LHCN-M2 (cell line): ENCODE data around the gene PBOV1. TPM values are rescaled to one million over a fixed set of nuclear protein-coding genes. Genes with fewer than 3 reads are reported as not detected.
"Not testable (repeated sequence)": the region's sequence is repeated elsewhere in the genome, so short reads cannot be mapped to it uniquely, and the experiment has no call there.

ENCODE experiments used
- DNase-seq: peaks from one replicate; pipeline ENCODE4 v3.0.0-alpha.2; 2012; ENCODE audit warnings: low read depth
- total RNA-seq: library from RNA; depleted of rRNA; stranded (reverse); fragments of >200 nt; gene quantifications from 2 replicates; pipeline ENCODE4 v1.2.3, GENCODE V29; 2014

Gene PBOV1
- total RNA-seq, 1 experiment from 2014 or later, result not detected

DNA sequence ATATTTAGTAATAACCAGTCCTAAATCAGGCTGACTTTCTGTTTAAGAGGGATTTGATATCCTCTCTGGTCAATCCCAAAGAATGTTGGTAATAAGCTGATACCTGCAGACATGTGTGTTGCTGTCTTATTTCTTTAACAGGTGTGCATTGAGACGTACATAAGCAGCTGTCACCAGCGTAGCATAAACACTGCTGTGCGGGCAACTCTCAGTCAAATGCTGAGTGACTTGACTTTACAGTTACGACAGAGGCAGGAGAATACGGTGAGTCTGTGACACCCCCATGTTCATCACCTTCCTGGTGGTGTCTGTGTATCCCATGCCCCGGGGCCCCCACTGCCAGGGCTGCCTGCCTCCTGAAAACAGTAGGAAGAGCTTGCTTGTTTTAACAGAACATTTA, 20.1 kb upstream of the PBOV1 start:
- DNase-seq, result no peak

- no peak for DNase-seq
These were observed 19.2 kb upstream of the PBOV1 start for GRCh38 chr6:138237463-138237862.

DNA sequence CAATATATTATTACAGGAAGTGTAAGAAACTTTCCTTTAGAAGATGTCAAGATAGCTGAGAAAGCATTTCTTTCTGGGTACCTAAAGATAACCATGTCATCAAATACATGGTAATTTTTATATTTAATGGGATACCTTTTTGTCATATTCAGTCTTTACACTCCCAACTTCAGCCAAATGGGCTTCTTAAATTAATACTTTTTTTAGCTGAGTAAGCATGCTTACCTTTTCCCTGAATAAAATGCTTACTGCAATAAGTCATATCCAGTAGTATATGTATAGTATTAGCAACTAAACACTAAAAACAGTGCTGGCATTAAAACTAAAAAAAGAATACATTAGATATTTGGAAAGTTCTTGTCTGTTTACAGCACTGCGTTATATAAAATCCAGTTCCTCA, 17.4 kb upstream of the PBOV1 start:
- DNase-seq, result no peak

DNA sequence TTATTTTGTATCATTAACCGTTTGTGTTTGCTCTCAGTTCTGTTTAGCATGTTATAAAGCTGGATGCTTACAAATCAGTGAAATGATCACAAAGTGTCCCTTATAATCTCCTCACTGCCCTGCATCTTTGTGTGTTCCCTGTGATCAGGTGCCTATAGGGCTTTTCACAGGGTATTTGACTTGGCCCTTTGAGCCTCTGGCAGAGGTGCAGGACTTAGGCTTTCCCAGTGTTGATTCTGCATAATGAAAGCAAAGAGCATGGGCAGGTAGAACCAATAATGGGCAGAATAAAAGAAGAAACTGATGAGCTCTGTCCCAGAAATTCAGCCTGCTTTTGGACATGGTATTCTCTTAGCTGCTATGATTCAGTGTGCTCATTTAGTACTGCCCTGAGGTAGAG, 16.9 kb upstream of the PBOV1 start:
- DNase-seq, result no peak

DNA sequence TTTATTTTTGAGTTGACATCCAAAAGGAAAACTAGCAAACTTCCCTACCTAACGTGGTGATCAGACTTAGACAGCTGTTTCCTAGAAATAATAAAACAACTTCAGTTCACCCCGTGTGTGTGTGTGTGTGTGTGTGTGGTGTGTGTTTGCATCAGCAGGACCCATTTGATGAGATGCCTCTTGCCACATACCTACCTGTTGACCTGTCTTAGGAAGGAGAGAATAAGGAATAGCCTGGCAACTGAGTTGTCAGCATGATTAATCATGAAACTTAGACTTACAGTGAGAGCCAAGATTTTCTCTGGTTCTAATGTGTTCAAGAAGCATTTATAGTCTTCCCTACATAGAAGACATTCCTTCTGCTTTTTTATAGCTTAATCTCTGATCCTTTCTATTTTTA, 16.1 kb upstream of the PBOV1 start:
- DNase-seq, result no peak

DNA sequence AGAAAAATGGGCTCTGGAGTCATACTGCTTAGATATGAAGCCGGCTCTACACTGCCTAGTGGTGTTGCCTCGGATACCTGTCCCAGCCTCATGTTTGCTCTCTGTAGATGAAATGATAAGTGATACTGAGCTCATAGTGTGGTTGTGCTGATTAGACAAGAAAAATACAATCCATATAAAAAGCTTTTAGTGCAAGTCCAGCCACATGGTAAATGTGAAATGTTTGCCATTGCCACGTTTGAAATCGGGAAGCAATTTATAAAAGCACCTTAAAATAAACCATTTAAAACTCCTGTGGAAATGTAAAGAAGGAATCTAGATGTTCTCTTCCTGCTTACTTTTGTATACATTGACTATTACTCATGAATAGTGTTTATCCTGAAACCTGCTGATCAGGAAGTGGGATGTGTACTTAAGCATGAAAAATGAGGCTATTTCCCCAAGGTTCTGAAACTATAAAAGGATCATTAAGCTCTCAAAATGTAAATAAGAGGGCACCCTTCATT, 13.1 kb upstream of the PBOV1 start:
- no peak for DNase-seq

- DNase-seq, result no peak
These were observed 12.6 kb upstream of the PBOV1 start for GRCh38 chr6:138230759-138231380.

DNA sequence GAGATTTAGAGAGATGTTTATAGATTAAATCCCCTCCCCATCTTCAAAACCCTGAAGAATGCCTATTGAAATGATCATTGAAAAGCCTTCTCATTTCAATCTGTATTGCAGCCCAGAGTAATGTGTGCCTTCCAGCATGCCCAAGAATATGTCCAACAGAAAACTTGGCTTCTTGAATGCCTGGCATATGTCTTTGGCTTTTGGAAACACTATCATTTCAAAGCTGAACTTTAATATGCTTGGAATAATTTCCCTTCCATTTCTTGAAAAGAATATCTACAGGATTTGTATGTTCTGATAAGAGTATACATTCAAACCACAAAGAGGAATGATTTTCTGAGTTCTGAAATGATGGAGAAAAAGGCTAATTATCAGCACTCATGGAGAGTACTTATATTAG, 11.9 kb upstream of the PBOV1 start:
- DNase-seq, result no peak

DNA sequence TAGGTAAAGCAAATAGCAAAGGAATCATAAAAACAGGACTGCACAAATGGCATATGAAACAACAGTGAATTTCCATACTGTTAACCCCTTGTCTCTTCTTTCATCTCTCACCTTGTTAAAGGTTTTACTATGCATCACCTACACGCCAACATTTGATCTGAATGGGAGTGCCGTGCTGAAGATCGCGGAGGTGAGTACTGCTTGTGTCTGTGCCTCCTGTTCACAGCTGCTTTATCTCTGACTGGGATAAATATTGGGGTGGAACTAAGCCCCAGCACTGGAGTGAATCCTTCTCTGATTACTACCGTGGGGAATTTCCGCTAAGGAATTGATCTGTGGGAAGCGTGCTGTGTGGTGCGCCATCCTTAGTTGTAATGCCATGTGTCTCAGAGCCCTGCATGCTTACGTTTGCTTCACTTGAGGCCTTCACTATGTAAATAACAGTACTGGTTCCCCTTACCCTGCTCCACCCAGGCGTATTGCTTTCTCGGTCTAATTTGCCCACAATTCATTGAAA, 11.4 kb upstream of the PBOV1 start:
- DNase-seq, result no peak

DNA sequence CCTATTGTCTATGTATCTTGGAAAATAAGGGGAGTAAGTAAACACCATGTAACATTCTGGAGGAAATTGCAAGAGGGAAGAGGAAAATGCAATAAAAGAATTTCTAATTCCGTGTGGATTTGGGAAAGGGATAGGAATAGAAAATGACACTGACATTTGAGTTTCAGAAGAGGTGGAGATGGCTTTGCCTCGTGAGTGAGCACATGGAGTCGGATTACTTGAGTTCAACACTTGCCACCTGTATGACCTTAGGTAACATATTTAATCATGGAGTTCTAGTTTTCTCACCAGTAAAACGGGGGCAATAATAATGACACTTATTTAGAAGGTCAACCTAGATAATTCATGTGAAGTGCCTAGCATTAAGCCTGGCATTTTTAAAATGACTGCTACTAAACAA, 10.8 kb upstream of the PBOV1 start:
- no peak for DNase-seq

DNA sequence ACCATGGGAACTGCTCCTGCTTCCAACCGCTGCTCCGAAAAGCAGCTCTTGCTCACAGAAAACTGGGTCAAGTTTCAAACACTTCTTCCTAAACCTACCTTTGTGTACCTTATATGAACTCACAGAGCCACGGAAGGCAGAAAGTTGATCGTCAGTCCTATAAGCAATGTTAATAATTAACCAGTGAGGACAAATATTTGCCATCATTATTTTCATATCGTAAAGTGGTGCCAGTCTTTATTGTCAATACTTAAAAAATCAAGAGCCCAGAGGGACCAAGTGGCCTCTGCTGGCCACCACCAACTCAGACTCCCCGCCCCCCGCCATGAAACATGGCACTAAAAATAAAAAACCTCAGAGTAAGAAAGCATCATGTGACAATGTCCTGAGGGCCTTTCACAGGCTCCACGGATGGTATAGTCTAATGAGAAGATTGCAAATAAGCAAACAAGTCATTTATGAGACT, 9.1 kb upstream of the PBOV1 start:
- no peak for DNase-seq

- DNase-seq, result no peak
These were observed 8.5 kb upstream of the PBOV1 start for GRCh38 chr6:138226700-138227315.

DNA sequence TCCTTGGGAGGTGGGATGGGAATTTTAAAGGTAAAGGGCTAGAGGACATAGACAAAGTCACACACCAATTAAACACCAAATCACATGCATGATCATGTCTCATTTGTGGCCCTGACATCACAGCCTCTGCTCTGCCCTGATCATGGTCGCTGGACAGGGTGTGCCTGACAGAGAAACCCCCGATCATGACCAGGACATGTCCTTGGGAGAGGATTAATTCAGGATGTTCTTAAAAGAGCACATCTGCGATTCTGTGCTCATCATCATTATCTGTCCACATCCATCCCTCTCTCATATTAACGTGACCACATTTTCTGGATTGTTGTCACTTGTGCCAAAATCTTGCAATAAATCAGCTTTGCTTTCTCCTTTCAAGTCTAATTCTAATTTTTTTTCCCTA, 7.7 kb upstream of the PBOV1 start:
- DNase-seq, result no peak

DNA sequence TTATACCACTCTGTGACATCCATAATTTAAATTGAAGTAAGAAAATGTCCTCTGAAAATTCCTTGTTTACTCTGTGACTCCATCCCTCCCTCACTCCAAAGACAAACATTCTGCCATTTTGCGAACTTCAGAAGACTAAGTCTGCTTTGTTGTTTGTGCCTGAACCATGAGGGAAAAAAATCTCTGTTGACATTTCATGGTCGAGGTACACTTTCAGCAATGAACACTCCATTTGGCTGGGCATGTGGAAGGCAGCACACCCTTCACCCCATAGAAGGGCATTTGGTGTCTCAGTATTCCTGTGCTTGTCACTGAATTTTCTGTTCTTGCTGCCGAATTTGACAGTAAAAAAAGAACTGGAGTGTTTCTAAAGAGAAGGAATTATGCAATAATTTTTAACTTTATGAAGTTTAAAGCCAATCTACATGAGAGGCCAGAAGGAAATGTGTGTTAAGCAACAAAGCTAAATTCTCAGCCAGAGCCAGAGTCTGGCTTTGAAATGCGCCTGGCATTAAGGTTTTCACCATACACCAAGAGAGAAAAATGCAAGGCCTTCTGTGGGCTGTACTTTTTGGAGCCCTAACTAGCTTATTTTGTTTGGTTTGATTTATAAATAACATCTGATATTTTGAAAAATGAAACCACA, 4.7 kb upstream of the PBOV1 start:
- no peak for DNase-seq

DNA sequence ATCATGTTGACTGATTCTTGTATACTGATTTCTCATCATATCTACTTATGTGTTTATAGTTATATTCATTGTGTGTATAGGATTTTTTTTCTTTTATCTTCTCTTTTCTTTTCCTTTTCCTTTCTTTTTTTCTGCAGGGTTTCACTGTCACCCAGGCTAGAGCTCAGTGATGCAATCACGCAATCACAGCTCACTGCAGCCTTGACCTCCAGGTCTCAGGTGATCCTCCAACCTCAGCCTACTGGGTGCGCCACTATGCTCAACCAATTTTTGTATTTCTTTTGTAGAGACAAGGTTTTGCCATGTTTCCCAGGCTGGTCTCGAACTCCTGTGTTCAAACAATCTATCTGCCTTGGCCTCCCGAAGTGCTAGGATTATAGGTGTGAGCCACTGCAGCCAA, 1.6 kb upstream of the PBOV1 start:
- no peak for DNase-seq

DNA sequence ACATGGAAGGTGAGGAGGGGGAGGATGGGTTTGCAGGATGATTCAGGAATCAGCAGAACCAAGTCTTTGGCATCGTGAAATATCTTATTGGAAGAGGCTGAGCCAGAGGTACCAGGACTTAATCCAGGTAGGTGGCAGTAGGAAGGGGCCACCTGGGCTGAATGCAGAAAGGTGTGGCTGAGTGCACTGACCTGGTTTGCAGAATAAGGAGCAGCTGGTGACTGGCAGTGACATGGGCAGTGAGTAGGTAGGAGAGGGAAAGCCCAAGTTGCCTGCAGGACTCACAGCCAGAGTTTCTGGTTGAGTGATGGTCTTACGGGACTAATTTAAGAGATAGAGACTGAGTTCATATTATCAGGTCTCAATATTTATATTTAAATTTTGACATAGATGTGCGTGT, 1.1 kb upstream of the PBOV1 start:
- DNase-seq, result no peak

GRCh38 chr6:138215093-138215782, 3.1 kb downstream of the PBOV1 start:
- no peak for DNase-seq

DNA sequence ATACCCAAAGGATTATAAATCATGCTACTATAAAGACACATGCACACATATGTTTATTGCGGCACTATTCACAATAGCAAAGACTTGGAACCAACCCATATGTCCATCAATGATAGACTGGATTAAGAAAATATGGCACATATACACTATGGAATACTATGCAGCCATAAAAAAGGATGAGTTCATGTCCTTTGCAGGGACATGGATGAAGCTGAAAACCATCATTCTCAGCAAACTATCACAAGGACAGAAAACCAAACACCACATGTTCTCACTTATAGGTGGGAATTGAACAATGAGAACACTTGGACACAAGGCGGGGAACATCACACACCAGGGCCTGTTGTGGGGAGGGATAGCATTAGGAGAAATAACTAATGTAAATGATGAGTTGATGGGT, 5.8 kb downstream of the PBOV1 start:
- DNase-seq, result not testable (repeated sequence)

- DNase-seq, result no peak
These were observed 6.7 kb downstream of the PBOV1 start for GRCh38 chr6:138211601-138212000.

GRCh38 chr6:138211048-138211581, 7.2 kb downstream of the PBOV1 start:
- no peak for DNase-seq

DNA sequence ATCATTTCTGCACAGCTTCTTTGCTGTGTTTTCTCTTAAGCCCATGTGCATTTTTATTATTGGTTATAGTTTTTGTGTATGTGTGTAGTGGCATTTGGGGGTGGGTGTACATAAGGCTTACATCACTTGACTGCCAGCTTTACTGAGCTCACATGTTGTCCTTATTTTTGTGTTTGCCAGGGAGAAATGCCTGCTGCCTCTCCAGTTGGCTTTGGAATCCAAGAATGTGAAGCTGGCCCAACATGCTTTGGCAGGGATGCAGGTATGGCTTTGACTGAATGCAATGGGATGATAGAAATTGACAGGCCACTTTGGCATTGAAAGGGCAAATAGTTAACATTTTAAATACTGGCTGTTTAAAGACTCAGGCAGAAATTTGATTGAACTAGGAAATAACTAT, 11.4 kb downstream of the PBOV1 start:
- DNase-seq, result no peak
